Neutrophil (primary cell): Measurements from ENCODE around the gene AGRN.

Experiments
- H3K27ac ChIP-seq: fragments of 200-600 bp; sonication (generic); 2 replicates; pipeline ENCODE4 v1.5.1; 2016; ENCODE audit warnings: mild to moderate bottlenecking, moderate library complexity
- H3K27me3 ChIP-seq: fragments of 200-600 bp; sonication (generic); 2 replicates; pipeline ENCODE4 v1.6.0; 2016; ENCODE audit warnings: mild to moderate bottlenecking
- H3K36me3 ChIP-seq: fragments of 200-600 bp; sonication (generic); 2 replicates; pipeline ENCODE4 v1.5.1; 2017
- H3K4me1 ChIP-seq, 2 experiments: fragments of 200-600 bp in 1 of 2; sonication (generic) in 1 of 2; 1 replicate in 1 of 2; 2 replicates in 1 of 2; pipeline versions ENCODE4 v1.5.1 to v1.6.1; 2013 to 2016; ENCODE audit warnings: low read depth in 1 of 2, low read length in 1 of 2, mild to moderate bottlenecking in 1 of 2, moderate library complexity in 1 of 2; ENCODE audit not compliant: control insufficient read depth in 1 of 2, insufficient read depth in 1 of 2
- H3K4me3 ChIP-seq, 2 experiments: fragments of 200-600 bp in 1 of 2; sonication (generic) in 1 of 2; 1 replicate in 1 of 2; 2 replicates in 1 of 2; pipeline ENCODE4 v1.5.1; 2013 to 2016; ENCODE audit warnings: low read depth in 1 of 2, low read length in 1 of 2, mild to moderate bottlenecking in 1 of 2, moderate library complexity in 1 of 2
- H3K9me3 ChIP-seq: fragments of 200-600 bp; sonication (generic); 2 replicates; pipeline ENCODE4 v1.5.1; 2016
- CTCF ChIP-seq: fragments of 200-600 bp; sonication (generic); IDR thresholded peaks from 2 replicates; pipeline ENCODE4 v1.5.1; 2016; ENCODE audit warnings: antibody characterized with exemption

Gene AGRN

GRCh38 chr1:1080951-1081310 lies 61.0 kb downstream of the AGRN start:
- no peak overlapping the region for H3K4me3 ChIP-seq
- H3K27me3 ChIP-seq = peaks cover 19% of the 10 kb centered on the region
- peaks cover 6 to 8% of the 10 kb centered on the region in 2 experiments for H3K4me1 ChIP-seq
- no peaks in the 10 kb centered on the region for H3K36me3 ChIP-seq
- H3K9me3 ChIP-seq = no peaks in the 10 kb centered on the region
- TF ChIP-seq CTCF = no peak
- H3K27ac ChIP-seq = no peak overlapping the region

DNA sequence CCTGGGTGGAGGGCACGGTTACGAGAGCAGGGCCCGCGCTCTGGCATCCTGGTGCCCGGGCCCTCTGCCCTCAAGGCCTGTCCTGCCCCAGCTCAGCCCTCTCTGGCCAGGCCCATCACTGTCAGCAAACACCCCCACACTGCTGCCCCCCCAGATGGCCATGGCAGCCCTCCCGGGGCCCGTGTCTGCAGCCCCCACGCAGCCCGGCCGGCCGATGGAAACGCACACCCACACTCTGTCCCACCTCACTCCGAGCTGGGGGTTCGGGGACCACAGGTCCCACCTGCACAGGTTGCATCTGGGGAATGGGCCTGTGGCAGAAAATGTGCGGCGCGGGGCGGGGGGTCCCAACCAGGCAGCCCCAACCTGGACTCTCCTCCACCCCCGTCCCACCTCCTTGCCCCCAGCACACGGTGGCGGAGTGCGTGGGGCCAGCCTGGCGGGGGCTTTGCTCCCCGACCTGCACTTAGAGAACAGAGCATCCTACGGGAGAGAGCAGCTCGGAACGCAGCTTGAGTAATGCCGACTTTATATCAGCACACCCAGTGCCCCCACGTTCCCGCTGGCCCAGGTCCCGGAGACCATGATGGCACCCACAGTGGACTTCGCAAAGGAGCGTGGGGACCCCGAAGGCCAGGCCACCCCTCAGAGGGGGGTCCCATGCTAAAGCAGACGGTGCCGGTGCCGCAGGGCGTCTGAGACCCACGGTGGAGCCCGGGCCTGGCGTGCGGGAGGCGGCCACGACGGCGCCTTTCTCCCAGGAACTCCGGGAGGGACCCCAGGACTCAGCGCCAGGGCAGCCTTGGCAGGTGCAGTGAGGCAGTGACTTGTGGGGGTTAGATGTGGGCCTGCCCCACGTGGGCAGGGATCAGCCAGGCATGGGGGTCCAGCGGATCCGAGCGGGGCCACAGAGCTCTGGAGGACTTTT lies 61.7 kb downstream of the AGRN start:
- TF ChIP-seq CTCF = no peak
- Histone ChIP-seq H3K27me3 (peaks cover 19% of the 10 kb centered on the region), H3K4me3 (no peak overlapping the region), H3K27ac (no peak overlapping the region), H3K36me3 (no peaks in the 10 kb centered on the region), H3K4me1 (peaks cover 6 to 8% of the 10 kb centered on the region in 2 experiments), H3K9me3 (no peaks in the 10 kb centered on the region)

GRCh38 chr1:1082239-1082775 lies 62.4 kb downstream of the AGRN start:
- TF ChIP-seq CTCF = no peak
- H3K27ac ChIP-seq = no peak overlapping the region
- no peaks in the 10 kb centered on the region for H3K9me3 ChIP-seq
- peaks cover 19% of the 10 kb centered on the region for H3K27me3 ChIP-seq
- peaks cover 6 to 8% of the 10 kb centered on the region in 2 experiments for H3K4me1 ChIP-seq
- no peaks in the 10 kb centered on the region for H3K36me3 ChIP-seq
- H3K4me3 ChIP-seq = no peak overlapping the region

- H3K27ac ChIP-seq = no peak overlapping the region
- H3K4me3 ChIP-seq = no peak overlapping the region
- no peaks in the 10 kb centered on the region for H3K36me3 ChIP-seq
- H3K27me3 ChIP-seq = peaks cover 19% of the 10 kb centered on the region
- no peaks in the 10 kb centered on the region for H3K9me3 ChIP-seq
- peaks cover 6 to 8% of the 10 kb centered on the region in 2 experiments for H3K4me1 ChIP-seq
- no peak for TF ChIP-seq CTCF
Measured at GRCh38 chr1:1082776-1083415, 63.0 kb downstream of the AGRN start.

DNA sequence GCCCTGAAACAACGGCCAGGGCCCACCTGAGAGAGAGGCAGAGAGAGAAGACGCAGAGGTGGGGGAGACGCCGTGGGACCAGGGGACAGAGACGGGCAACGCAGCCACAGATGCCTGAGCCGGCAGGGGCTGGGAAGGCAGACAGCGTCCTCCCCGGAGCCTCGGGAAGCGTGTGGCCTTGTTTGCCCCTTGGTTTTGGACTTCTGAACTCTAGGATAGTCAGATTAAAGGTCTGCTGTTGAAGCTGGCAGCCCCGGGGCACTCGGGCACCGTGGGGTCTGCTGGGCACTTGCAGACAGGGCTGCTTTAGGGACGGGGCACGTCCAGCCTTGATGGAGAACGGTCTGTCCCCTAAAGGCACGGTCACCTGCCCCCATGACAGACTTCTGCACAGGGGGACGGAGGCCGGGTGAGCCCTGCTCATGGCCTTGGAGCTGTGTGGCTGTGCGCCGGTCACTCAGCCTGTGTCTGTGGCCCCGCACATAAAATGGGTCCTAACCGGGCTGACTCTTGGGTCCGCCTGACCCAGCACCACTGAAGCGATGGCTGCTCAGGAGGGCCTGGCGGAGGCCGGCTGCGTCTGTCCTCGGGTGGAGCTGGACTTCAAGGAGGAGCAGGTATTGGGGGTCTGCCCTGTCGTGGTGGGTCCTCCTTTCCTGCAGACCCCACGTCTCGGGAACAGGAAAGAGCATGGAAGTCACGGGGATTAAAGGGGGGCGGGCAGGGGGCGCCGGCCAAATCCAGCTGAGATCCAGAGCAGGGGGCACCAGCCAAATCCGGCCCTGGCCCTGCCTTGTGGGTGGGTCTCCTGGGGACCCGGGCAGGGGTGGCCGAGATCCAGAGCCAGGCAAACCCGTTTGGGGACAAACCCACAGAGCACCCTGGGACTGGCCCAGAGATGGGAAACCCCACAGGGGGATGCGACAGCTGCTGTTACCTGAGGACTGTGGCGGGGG lies 63.8 kb downstream of the AGRN start:
- no peak overlapping the region for H3K27ac ChIP-seq
- peaks cover 6 to 8% of the 10 kb centered on the region in 2 experiments for H3K4me1 ChIP-seq
- H3K9me3 ChIP-seq = no peaks in the 10 kb centered on the region
- H3K4me3 ChIP-seq = no peak overlapping the region
- peaks cover 19% of the 10 kb centered on the region for H3K27me3 ChIP-seq
- TF ChIP-seq CTCF = no peak
- no peaks in the 10 kb centered on the region for H3K36me3 ChIP-seq
